ENCODE results near the gene CGB2.

GRCh38 chr19:49017041-49017665 lies 14.5 kb upstream of the CGB2 start, which contains the start of gene LHB:
- TF ChIP-seq GATA3 (IDR thresholded peaks at IDR 0.05; ENCODE audit: low read depth, low read length) (no peak), GATA2 (IDR thresholded peaks at IDR 0.05; ENCODE audit: low read depth, low read length) (no peak)

All from SH-SY5Y (cell line).